ENCODE data around the gene ARL15.
"Not testable (repeated sequence)": the region's sequence is repeated elsewhere in the genome, so short reads cannot be mapped to it uniquely, and the experiment has no call there.

- not testable (repeated sequence) for TF ChIP-seq MYBL2 (IDR thresholded peaks at IDR 0.05; ENCODE audit: low read depth); MYBL2 (CRISPR knock-in tag; IDR thresholded peaks at IDR 0.05; ENCODE audit: borderline replicate concordance); POLR2AphosphoS5 (IDR thresholded peaks at IDR 0.05; ENCODE audit: control insufficient read depth, insufficient read depth, low read depth, low read length); PREB (CRISPR knock-in tag; IDR thresholded peaks at IDR 0.05); HNRNPUL1 (IDR thresholded peaks at IDR 0.05; ENCODE audit: low read length); ZNF121 (CRISPR knock-in tag; conservative IDR thresholded peaks at IDR 0.05); NR2C2 (CRISPR knock-in tag; IDR thresholded peaks at IDR 0.05); NR2C2 (tag; IDR thresholded peaks at IDR 0.05); NR3C1 (CRISPR knock-in tag; IDR thresholded peaks at IDR 0.05)
These were observed 328.1 kb downstream of the ARL15 start for GRCh38 chr5:53982319-53982718.

All from K562 (cell line).